ENCODE data around the gene DPP8.

Gene DPP8

DNA sequence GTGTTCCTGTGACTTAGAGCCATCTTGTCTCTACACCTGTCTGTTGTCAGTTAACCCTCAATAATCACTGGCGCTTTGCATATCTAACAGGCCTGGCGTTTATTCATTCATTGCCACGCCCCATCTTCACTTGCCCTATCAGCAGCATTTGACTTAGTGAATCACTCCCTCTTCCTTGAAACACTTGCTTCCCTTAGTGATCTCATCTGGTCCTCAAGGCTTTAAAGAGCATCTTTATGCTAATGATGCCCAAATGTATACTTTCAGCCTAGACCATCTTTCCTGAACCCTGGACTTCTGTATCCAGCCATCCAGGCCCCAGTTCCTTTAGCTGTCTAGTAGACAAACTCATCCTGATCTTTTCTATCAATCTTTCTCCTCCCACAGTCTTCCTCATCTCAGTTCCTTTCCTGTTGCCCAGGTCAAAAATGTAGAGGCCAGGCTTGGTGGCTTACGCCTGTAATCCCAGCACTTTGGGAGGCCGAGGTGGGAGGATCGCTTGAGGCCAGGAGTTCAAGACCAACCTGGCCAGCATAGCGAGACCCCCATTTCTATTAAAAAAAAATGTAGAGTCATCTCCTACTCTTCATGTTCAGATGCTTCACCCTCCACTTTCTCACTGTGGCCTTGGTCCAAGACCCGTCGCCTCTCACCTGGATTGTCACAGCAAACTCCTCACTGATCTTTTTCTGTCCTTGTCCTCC, 93.4 kb downstream of the DPP8 start:
- TF ChIP-seq, protein P1, sequence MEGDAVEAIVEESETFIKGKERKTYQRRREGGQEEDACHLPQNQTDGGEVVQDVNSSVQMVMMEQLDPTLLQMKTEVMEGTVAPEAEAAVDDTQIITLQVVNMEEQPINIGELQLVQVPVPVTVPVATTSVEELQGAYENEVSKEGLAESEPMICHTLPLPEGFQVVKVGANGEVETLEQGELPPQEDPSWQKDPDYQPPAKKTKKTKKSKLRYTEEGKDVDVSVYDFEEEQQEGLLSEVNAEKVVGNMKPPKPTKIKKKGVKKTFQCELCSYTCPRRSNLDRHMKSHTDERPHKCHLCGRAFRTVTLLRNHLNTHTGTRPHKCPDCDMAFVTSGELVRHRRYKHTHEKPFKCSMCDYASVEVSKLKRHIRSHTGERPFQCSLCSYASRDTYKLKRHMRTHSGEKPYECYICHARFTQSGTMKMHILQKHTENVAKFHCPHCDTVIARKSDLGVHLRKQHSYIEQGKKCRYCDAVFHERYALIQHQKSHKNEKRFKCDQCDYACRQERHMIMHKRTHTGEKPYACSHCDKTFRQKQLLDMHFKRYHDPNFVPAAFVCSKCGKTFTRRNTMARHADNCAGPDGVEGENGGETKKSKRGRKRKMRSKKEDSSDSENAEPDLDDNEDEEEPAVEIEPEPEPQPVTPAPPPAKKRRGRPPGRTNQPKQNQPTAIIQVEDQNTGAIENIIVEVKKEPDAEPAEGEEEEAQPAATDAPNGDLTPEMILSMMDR (conservative IDR thresholded peaks at IDR 0.05; ENCODE audit: low read depth, low read length), result no peak
- Histone ChIP-seq H3K4me3 (IDR thresholded peaks at IDR 0.05; ENCODE audit: insufficient read depth, low read depth, low read length) (no peak overlapping the region), H3K4me2 (no peak overlapping the region), H3K4me1 (ENCODE audit: low read depth, poor library complexity, severe bottlenecking) (no peaks in the 10 kb centered on the region), H3K9ac (no peak overlapping the region), H3K27me3 (ENCODE audit: insufficient read depth, low read depth) (peaks cover 9% of the 10 kb centered on the region), H4K20me1 (ENCODE audit: insufficient read depth) (no peaks in the 10 kb centered on the region), H3K27ac (no peak overlapping the region), H2AFZ (ENCODE audit: low read depth) (no peak overlapping the region), H3K79me2 (ENCODE audit: insufficient read depth, low read depth) (no peaks in the 10 kb centered on the region), H3K36me3 (ENCODE audit: insufficient read depth) (no peaks in the 10 kb centered on the region)

DNA sequence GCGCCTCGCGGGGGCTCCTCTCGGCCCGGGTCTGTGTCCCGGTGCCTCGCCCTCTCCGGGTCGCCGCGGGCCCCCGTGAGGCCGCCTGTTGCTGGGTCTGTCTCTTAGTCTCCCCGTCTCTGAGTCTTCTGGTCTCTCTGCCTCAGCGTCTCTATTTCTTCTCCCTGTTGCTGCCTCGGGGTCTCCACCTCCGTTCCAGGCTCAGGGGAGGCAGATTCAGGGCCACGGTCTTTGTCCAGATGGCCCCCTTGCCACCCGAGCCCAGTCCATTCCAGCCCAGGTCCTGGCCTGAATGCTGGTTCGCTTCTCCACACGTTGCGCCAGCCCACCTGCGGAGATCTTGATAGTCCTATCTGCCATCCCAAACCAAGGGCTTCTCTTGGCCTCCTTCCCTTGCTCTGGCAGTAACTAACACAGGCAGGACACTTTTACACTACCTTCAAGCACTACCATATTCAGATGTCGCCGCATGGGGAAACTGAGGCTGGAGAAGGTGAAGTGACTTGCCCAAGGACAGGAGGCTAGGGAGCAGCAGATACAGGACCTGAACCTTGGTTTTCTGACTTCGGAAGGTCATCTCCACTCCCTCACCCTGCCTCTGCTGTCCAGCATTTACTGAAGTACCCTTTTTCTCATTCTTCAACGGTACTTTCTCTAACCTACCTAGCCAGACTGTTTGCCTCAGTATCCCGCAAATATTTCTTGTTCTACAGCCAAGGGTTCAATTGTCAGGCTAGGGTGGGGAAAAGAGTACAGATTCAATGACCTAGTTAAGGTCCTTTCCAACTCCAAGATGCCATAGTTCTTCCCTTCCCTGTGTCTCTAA, 94.1 kb downstream of the DPP8 start:
- Histone ChIP-seq H3K36me3 (ENCODE audit: insufficient read depth) (no peaks in the 10 kb centered on the region), H3K79me2 (ENCODE audit: insufficient read depth, low read depth) (no peaks in the 10 kb centered on the region), H3K4me3 (IDR thresholded peaks at IDR 0.05; ENCODE audit: insufficient read depth, low read depth, low read length) (no peak overlapping the region), H3K9ac (no peak overlapping the region), H3K27ac (no peak overlapping the region), H3K4me2 (no peak overlapping the region), H3K27me3 (ENCODE audit: insufficient read depth, low read depth) (peaks cover 9% of the 10 kb centered on the region), H3K4me1 (ENCODE audit: low read depth, poor library complexity, severe bottlenecking) (no peaks in the 10 kb centered on the region), H4K20me1 (ENCODE audit: insufficient read depth) (no peaks in the 10 kb centered on the region), H2AFZ (ENCODE audit: low read depth) (no peak overlapping the region)
- TF ChIP-seq, protein P1 (conservative IDR thresholded peaks at IDR 0.05; ENCODE audit: low read depth, low read length), result no peak

DNA sequence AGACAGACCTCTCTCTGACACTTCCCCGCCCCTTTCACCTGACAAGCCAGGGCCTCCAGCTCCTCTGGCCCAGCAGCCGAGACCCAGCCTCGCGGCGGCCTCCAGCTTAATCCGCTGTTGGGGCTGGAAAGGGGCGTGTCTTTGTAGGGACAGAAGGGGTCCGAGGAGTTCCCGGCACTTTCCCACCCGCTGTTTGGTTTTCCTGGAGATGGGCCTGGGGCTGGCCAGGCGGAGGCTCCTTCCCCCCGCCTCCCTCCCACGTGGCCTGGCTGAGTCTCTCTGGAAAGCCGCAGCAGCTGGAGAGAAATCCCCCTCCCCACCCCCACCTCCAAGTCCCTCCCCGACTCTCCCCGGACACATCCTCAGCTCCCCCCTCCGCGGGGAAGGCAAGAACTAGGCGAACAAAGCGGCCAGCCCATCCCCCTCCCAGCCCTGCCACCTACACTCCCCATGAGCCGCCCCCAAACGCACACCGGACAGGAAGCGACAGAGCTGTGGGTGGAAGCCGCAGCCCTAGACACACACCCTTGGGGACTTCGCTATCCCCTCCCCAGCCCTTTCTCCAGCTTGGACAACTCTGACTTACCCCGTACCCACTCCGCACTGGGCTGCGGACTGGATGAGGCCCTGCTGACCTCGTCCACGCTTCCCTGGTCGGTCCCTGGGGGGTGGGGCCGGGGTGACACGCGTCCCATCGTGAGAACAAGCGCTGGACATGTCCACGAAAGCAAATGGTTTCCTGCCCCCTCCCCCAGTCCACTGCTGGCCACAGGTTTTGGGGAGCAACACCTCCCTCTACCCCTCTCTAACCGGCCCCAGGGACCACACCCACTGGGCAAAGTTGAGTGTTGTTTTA, 95.9 kb downstream of the DPP8 start:
- H3K4me3 ChIP-seq (IDR thresholded peaks at IDR 0.05; ENCODE audit: insufficient read depth, low read depth, low read length), result no peak overlapping the region
- no peak overlapping the region for H2AFZ ChIP-seq (ENCODE audit: low read depth)
- H3K4me1 ChIP-seq (ENCODE audit: low read depth, poor library complexity, severe bottlenecking), result no peaks in the 10 kb centered on the region
- H3K9ac ChIP-seq, result no peak overlapping the region
- peak overlapping the region; percentile 48; the same call in 1 of the 2 replicates for H3K4me2 ChIP-seq
- H3K79me2 ChIP-seq (ENCODE audit: insufficient read depth, low read depth), result no peaks in the 10 kb centered on the region
- H4K20me1 ChIP-seq (ENCODE audit: insufficient read depth), result no peaks in the 10 kb centered on the region
- no peaks in the 10 kb centered on the region for H3K36me3 ChIP-seq (ENCODE audit: insufficient read depth)
- H3K27ac ChIP-seq, result no peak overlapping the region
- peaks cover 9% of the 10 kb centered on the region for H3K27me3 ChIP-seq (ENCODE audit: insufficient read depth, low read depth)
- TF ChIP-seq, protein P1 (conservative IDR thresholded peaks at IDR 0.05; ENCODE audit: low read depth, low read length), result no peak

DNA sequence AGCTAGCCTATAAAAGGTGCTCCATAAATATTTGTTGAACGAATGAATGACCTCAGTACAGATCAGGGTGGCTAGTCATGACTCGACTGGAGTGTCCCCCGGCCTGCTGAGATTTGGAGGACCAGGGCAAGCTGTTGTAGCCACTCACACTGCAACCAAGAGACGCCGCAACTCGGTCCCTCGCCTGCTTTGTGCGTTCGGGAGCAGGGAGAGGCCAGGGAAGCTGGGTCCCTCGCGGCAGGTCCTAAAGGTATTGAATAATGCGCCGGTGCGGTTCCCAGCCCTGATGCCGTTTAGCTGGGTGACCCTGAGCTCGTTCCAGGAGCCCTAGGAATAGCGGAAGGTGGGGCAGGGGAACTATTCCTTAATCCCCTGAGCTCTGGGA, 96.5 kb downstream of the DPP8 start:
- H3K4me3 ChIP-seq (IDR thresholded peaks at IDR 0.05; ENCODE audit: insufficient read depth, low read depth, low read length), result no peak overlapping the region
- H3K9ac ChIP-seq, result no peak overlapping the region
- H3K79me2 ChIP-seq (ENCODE audit: insufficient read depth, low read depth), result no peaks in the 10 kb centered on the region
- no peaks in the 10 kb centered on the region for H3K4me1 ChIP-seq (ENCODE audit: low read depth, poor library complexity, severe bottlenecking)
- H4K20me1 ChIP-seq (ENCODE audit: insufficient read depth), result no peaks in the 10 kb centered on the region
- no peak overlapping the region for H3K27ac ChIP-seq
- H3K36me3 ChIP-seq (ENCODE audit: insufficient read depth), result no peaks in the 10 kb centered on the region
- H3K4me2 ChIP-seq, result no peak overlapping the region
- H3K27me3 ChIP-seq (ENCODE audit: insufficient read depth, low read depth), result peaks cover 9% of the 10 kb centered on the region
- no peak overlapping the region for H2AFZ ChIP-seq (ENCODE audit: low read depth)
- TF ChIP-seq, protein P1 (conservative IDR thresholded peaks at IDR 0.05; ENCODE audit: low read depth, low read length), result no peak

All from KMS-11 (cell line).